Thoracic aorta (tissue), 2 donors: ENCODE data around the gene MYO1E. TPM values are rescaled to one million over a fixed set of nuclear protein-coding genes. Genes with fewer than 3 reads are reported as not detected.

Experiments used
- ATAC-seq: fragments of 150-250 bp; one replicate; pipeline ENCODE4 v1.8.0; 2017; ENCODE audit warnings: low read depth; ENCODE audit not compliant: insufficient number of reproducible peaks, low FRiP score
- DNase-seq: peaks from one replicate; pipeline ENCODE4 v3.0.0-alpha.2; 2020; ENCODE audit warnings: low spot score
- H3K27ac ChIP-seq, 2 donors: fragments of 200-600 bp; sonication (generic); 1 replicate in 1 of 2; 2 replicates in 1 of 2; pipeline ENCODE4 v1.5.1; 2016; ENCODE audit warnings: mild to moderate bottlenecking in 2 of 2, moderate library complexity in 2 of 2
- H3K27me3 ChIP-seq: fragments of 200-600 bp; sonication (generic); replicated peaks from 2 replicates; pipeline ENCODE4 v1.6.0; 2016; ENCODE audit warnings: mild to moderate bottlenecking; ENCODE audit not compliant: insufficient read depth
- H3K36me3 ChIP-seq: fragments of 200-600 bp; sonication (generic); one replicate; pipeline ENCODE4 v1.5.1; 2016
- H3K4me1 ChIP-seq, 2 donors: fragments of 200-600 bp; sonication (generic); 1 replicate in 1 of 2; 2 replicates in 1 of 2; pipeline versions ENCODE4 v1.5.1 to v1.6.0; 2016; ENCODE audit warnings: low read depth in 2 of 2, mild to moderate bottlenecking in 1 of 2; ENCODE audit not compliant: control insufficient read depth in 1 of 2
- H3K4me3 ChIP-seq: fragments of 200-600 bp; sonication (generic); 2 replicates; pipeline ENCODE4 v1.5.1; 2016; ENCODE audit warnings: mild to moderate bottlenecking
- H3K9me3 ChIP-seq: fragments of 200-600 bp; sonication (generic); 2 replicates; pipeline ENCODE4 v1.5.1; 2016
- total RNA-seq, 2 donors: library from RNA; depleted of rRNA; stranded (reverse); fragments of >200 nt; gene quantifications; one replicate each; pipeline versions ENCODE4 v1.1.0 to v1.2.3, GENCODE V29; 2016
- TF ChIP-seq, protein P1 (sequence below): fragments of 200-600 bp; sonication (generic); IDR thresholded peaks from one replicate; pipeline ENCODE4 v1.5.1; 2019; ENCODE audit warnings: antibody characterized with exemption

MYO1E gene
- total RNA-seq, 2 donors from 2014 or later = 56.2 to 121 TPM

DNA sequence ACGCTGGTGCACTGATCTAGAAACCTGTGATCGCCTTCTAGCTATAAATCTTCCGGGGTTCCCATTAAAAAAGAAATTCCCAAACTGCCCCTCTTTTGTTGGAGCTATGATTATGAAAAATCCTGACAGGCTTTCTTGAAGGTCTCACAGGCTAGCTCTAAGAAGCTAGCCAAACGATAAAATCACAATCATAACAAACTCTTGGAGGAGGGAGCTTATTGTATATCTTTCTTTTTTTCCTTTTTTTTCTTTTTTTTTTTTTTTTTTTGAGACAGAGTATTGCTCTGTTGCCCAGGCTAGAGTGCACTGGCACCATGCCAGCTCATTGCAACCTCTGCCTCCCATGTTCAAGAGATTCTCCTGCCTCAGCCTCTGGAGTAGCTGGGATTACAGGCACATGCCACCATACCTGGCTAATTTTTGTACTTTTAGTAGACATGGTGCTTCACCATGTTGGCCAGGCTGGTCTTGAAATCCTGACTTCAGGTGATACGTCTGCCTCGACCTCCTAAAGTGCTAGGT is 72.0 kb downstream of the MYO1E start:
- H3K27me3 ChIP-seq = no peaks in the 10 kb centered on the region
- no peaks in the 10 kb centered on the region for H3K36me3 ChIP-seq
- H3K4me3 ChIP-seq = peak overlapping the region; percentile 37
- TF ChIP-seq, protein P1, sequence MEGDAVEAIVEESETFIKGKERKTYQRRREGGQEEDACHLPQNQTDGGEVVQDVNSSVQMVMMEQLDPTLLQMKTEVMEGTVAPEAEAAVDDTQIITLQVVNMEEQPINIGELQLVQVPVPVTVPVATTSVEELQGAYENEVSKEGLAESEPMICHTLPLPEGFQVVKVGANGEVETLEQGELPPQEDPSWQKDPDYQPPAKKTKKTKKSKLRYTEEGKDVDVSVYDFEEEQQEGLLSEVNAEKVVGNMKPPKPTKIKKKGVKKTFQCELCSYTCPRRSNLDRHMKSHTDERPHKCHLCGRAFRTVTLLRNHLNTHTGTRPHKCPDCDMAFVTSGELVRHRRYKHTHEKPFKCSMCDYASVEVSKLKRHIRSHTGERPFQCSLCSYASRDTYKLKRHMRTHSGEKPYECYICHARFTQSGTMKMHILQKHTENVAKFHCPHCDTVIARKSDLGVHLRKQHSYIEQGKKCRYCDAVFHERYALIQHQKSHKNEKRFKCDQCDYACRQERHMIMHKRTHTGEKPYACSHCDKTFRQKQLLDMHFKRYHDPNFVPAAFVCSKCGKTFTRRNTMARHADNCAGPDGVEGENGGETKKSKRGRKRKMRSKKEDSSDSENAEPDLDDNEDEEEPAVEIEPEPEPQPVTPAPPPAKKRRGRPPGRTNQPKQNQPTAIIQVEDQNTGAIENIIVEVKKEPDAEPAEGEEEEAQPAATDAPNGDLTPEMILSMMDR = no peak
- peak overlapping the region; percentile 59 to 69 for H3K27ac ChIP-seq
- DNase-seq = no peak
- ATAC-seq = no peak
- no peaks in the 10 kb centered on the region for H3K9me3 ChIP-seq
- H3K4me1 ChIP-seq = peaks cover 29 to 58% of the 10 kb centered on the region in 2 donors

GRCh38 chr15:59299929-59300617 is 72.6 kb downstream of the MYO1E start:
- H3K4me1 ChIP-seq = peaks cover 31 to 58% of the 10 kb centered on the region in 2 donors
- peak; percentile 83 for DNase-seq
- H3K27ac ChIP-seq = peak overlapping the region; percentile 59 to 69
- TF ChIP-seq, protein P1 = no peak
- no peaks in the 10 kb centered on the region for H3K9me3 ChIP-seq
- peak overlapping the region; percentile 37 for H3K4me3 ChIP-seq
- H3K27me3 ChIP-seq = no peaks in the 10 kb centered on the region
- no peaks in the 10 kb centered on the region for H3K36me3 ChIP-seq
- peak; percentile 47 for ATAC-seq

GRCh38 chr15:59298854-59299250 is 73.8 kb downstream of the MYO1E start:
- H3K36me3 ChIP-seq = no peaks in the 10 kb centered on the region
- ATAC-seq (no peak), DNase-seq (no peak)
- H3K4me1 ChIP-seq = peaks cover 40 to 58% of the 10 kb centered on the region in 2 donors
- H3K9me3 ChIP-seq = no peaks in the 10 kb centered on the region
- TF ChIP-seq, protein P1 = no peak
- H3K4me3 ChIP-seq = no peak overlapping the region
- no peaks in the 10 kb centered on the region for H3K27me3 ChIP-seq
- no peak overlapping the region for H3K27ac ChIP-seq

GRCh38 chr15:59298225-59298853 is 74.3 kb downstream of the MYO1E start:
- peaks cover 40 to 62% of the 10 kb centered on the region in 2 donors for H3K4me1 ChIP-seq

GRCh38 chr15:59296181-59296617 is 76.5 kb downstream of the MYO1E start:
- Histone ChIP-seq H3K27me3 (no peaks in the 10 kb centered on the region), H3K4me1 (peaks cover 38 to 56% of the 10 kb centered on the region in 2 donors), H3K27ac (peak overlapping the region; percentile 84 to 85), H3K9me3 (no peaks in the 10 kb centered on the region), H3K4me3 (peak overlapping the region; percentile 43), H3K36me3 (no peaks in the 10 kb centered on the region)
- ATAC-seq (peak; percentile 32), DNase-seq (no peak)
- TF ChIP-seq, protein P1 = no peak

More at GRCh38 chr15:59298225-59298853, 74.3 kb downstream of the MYO1E start:
- DNase-seq (no peak), ATAC-seq (no peak)
- TF ChIP-seq, protein P1 = no peak
- H3K9me3 ChIP-seq = no peaks in the 10 kb centered on the region
- no peak overlapping the region for H3K27ac ChIP-seq
- no peaks in the 10 kb centered on the region for H3K36me3 ChIP-seq
- H3K27me3 ChIP-seq = no peaks in the 10 kb centered on the region
- no peak overlapping the region for H3K4me3 ChIP-seq
